HG03354 (cell line): ENCODE measurements around the gene OPRL1.
"Not testable (repeated sequence)": the region's sequence is repeated elsewhere in the genome, so short reads cannot be mapped to it uniquely, and the experiment has no call there.

Source experiments
- ATAC-seq: cut with Tn5 transposase; IDR thresholded peaks from one replicate; pipeline ENCODE4 v1.9.1; 2021; ENCODE audit warnings: mild to moderate bottlenecking; ENCODE audit not compliant: unreplicated experiment, poor library complexity, severe bottlenecking

Gene OPRL1

DNA sequence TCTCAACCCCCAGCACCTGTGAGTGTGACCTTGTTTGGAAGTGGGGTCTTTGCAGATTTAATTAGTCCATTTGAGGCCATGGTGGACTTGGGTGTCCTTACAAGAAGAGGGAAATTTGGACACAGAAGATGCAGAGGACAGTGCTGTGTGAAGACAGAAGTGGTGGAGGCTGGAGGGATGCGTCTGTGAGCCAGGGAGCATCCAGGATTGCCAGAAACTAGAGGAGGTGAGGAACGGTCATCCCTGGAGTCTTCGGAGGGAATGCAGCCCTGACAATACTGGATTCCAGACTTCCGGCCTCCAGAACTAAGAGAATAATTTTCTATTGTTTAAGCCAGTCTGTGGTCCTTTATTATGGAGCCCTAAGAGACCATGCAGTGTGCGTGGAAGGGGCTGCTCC lies 50.4 kb downstream of the OPRL1 start:
- ATAC-seq: no peak

DNA sequence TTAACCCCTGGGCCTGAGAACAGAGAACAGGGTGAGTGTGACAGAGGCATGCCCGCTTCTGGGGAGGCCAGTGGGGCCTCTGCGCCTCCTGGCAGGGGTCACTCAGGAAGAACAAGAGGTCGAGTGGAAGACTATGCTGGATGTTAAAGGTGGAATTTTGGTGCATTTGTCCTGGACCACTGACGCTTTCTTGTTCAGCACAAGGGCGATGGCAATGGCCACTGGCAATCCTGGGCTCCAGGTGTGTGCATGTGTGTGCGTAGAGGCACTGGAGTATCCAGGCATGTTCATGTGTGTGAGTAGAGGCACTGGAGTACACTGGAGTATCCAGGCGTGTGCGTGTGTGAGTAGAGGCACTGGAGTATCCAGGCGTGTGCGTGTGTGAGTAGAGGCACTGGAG lies 51.0 kb downstream of the OPRL1 start:
- ATAC-seq: no peak

DNA sequence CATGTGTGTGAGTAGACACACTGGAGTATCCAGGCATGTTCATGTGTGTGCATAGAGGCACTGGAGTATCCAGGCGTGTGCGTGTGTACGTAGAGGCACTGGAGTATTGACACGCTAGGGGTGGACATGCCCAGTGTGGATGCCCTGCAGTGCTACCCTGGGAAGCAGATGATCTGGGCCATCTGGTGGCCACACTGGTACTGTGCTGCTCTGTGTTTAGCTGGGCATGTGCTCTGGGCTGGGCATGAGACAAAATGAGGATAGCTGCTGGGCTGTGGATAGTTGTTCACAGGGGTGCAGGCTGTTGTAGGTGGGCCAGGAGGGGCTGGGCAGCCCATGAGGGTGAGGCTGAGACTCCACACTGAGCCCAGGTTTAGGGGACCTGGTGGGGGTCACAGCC lies 51.5 kb downstream of the OPRL1 start:
- ATAC-seq: no peak

DNA sequence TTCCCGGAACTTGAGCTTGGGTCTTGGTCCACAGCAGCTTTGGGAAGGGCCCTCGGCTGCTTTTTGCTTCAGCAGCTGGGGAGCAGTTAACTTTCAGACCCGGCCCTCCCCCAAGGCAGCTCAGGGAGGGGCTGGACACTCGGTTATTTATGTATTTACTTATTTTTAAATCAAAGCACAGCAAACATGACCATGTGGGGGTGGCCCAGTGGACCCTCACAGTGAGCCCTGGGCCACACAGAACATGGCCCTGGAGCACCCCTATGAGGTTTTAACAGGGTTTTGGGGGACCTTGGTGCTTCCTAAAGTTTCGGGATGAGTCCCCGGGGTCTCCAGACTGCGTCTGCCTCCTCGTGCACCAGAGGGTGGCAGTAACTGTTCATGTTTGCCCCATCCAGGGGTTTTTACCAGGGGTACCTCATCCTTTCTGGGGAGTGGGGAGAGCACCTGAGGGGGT lies 54.1 kb downstream of the OPRL1 start:
- ATAC-seq: no peak

DNA sequence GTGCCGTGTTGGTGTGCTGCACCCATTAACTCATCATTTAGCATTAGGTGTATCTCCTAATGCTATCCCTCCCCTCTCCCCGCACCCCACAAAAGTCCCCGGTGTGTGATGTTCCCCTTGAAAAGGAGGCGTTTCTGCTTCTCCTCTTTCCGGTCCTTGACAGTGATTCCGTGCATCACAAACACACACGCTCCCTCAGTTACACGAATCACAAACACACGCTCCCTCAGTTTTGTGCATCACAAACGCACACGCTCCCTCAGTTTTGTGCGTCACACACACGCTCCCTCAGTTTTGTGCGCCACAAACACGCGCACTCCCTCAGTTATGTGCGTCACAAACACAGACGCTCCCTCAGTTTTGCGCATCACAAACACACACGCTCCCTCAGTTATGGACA lies 54.9 kb downstream of the OPRL1 start:
- ATAC-seq: not testable (repeated sequence)

DNA sequence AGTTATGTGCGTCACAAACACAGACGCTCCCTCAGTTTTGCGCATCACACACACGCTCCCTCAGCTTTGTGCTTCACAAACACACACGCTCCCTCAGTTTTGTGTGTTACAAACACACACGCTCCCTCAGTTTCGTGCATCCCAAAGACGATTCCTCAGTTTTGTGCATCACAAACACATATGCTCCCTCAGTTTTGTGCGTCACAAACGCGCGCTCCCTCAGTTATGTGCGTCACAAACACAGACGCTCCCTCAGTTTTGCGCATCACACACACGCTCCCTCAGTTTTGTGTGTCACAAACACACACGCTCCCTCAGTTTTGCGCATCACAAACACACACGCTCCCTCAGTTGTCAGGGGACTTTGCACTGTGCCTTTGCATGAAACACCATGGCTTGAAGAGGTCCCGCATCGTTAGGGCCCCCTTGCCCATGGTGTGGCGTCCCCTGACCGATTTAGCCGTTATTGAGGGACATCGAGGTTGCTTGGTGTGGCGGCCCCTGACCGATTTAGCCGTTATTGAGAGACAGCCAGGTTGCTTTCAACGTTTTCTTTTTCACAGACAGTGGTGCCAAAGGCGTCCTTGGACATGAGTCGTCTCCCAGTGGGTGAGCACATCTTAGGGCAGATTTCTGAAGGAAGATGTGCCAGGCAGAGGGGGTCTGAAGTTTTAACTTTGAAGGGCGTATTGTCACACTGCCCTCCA lies 56.3 kb downstream of the OPRL1 start:
- no peak for ATAC-seq

DNA sequence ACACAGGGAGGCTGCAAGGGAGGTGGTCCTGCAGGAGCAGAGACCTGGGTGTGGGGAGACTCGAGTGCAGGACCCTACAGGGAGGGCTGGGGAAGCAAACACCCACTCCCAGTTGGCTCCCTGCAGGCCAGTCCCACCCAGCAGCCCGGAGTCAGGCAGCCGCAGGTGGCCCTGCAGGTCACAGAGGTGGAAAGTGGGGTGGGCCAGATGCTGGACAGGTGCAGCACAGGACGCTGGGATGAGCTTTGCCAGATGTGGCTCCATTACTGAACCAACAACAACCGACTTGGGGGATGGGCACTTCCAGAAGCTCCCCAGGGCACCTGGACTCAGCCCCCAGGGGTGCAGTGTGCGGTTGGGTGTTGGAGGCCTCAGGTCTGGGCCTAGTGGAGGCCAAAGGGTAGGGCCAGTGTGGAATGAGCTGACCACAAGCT lies 57.7 kb downstream of the OPRL1 start:
- ATAC-seq: no peak

DNA sequence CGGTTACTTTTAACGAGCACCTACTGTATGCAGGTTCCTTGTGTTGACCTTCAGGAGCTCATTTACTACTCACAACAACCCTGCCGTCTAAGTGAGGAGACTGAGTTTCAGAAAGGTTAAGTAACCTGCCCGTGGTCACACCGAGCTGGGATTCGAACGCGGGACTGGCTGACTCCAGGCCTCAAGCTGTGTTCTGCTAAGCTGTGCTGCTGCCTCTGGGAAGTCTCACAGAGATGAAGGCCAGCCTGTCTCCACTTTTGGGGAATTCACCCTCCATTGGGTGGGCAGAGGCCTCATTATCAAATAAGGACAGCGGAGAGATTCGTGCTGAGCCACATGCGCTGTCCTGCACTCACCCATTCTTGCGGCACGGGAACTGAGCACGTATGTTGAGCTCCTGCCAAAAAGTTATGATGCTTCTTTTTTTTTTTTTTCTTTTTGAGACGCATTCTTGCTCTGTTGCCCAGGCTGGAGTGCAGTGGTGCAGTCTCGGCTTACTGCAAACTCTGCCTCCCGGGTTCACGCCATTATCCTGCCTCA lies 58.5 kb downstream of the OPRL1 start:
- no peak for ATAC-seq

DNA sequence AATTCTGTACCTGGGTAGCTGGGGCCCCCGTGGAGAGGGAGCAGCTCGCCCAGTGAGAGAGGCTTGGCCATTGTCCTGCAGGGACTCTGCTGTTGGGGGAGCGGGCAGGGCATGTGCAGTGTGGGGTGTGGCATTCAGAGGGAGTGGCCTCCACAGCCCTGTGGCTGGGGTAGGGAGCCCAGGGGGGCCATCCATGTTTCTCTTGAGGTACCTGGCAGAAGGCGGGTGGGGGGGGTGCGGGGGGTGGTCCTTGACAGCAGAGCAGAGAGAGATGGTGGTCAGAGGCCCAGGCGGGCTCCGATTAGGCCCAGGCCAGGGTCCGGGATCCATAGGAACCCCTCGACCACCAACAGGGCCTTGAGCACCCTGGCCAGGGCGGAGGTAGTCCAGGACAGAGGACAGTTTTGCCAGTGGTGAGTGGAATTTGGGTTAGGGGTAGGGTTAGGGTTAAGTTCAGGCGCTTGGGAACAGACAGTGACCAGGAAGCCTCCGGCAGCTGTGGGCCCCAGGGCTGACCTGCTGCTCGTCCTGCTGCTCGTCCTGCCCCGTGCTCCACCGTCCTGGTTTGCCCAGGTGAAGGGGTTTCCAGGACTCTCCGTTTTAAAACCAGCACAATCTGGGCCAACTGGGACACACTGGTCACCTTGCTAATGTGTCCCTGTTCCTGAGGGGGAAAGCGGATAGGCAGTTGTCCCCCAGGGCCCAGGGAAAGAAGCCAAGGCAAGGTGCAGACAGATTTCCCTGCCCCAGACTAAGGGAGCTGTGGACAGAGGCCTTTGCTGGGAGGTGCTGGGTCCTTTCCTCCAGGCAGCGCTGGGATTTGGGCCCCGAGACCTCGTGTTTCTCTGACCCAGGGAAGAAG lies 59.5 kb downstream of the OPRL1 start:
- no peak for ATAC-seq

DNA sequence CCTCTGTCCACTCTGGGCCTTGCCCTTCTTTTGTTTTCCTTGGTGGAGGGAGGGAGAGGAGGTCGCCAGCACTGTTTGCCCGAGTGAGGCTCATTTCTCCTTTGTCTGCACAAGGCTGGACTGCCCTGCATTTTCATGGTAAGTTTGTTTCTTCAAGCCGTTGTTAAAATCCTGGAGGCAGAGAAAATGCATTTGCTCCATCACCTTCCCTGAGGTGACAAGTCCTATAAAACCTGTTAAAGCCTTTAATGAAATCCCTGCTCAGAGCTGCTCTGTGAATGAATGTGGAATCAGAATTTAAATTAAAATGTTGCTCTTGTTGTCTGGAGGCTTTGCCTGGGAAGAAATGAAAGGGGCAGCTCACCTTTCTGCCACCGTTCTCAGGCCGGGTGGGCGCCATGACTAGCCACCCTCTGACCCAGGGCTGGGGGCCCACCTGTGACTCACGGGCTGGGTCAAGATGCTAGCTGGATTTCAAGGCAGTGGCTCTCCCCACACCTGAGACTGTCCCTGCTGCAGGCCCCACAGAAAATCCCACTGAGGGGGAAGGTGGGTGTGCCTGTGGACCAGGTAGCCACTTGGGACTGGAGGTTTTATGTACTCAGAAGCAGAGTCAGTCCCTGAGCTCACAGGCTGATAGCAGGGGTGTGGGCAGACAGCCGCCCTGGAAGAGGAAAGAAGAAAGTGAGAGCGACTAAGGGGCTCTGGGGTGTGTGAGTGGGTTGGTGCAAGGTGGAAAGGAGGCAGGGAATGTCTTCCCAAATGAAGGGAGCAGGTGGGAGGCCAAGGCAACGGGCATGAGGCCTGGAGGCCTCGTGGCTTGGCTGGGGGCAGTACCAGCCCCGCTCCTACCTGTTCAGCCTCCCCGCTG lies 60.4 kb downstream of the OPRL1 start:
- no peak for ATAC-seq

DNA sequence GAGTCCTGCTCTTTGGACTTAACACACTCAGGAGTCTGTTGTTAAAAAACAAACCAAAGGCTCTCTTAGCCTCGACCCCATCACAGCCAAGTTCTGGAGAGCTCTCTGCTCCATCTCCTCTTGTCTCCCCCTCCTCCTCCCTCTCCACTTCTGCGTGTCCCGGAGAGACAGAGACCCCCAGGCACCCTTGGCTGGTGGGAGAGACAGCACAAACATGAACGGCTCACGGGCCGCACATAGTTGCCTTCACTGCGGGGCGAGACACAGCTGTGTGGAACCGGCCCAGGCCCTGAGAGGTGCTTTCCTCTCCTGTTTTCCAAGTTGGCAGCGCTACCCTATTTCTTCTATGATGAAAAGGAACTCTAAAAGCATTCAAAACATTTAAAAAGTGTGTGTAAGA lies 61.1 kb downstream of the OPRL1 start:
- no peak for ATAC-seq

DNA sequence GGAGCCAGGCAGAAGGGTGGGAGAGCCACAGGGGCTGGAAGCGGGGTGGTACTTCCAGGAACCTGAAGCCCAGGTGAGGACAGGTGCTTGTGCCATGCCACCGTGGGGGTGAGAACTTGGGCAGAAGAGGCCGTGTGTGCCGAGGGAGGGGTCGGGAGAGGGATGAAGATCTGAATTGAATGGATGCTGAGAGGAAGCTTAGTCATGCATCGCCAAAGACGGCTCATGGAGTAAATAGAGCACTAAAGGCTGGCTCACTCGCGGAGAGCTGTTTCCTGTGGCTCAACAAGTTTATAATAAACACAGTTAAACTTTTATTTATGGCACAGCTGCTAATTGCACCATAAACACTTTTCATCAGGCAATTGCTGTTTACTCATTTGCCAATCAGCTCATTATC lies 62.7 kb downstream of the OPRL1 start:
- ATAC-seq: no peak

DNA sequence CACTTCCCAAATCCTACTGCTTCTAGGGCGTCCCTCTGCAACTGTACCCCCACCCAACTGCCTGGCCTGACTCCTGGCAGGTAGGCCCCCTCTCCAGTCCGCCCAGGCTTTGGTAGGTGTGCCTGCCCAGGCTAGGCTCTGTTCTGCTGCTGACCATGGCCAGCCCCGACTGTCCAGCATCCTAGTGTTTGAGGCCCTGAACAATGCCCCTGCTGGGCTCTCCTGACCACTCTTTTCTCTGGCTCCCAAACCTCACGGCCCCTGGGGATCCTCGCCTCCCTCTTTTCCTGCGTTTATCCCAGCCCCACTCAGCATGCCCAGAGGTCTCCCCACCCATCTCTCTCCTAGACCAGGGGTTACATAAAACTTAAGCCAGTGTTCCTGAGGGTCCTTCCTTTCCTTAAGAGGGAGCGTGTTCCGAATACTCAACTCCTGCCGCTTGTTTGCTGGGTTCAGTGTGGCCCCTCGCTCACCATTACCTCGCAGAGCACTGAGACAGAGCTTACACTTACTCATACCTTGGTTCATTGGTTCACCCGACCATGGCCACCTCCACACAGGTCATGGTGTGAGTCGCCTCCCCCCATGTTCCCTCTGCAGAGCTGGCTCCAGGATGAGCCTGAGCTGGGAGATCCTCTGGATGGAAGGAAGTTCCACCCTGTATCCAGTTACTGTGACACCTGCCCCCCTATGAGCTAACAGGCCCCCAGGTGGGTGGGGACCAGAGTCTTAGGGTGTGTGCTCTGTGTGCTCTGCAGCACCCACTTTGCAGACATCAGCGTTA lies 63.3 kb downstream of the OPRL1 start:
- ATAC-seq: no peak

DNA sequence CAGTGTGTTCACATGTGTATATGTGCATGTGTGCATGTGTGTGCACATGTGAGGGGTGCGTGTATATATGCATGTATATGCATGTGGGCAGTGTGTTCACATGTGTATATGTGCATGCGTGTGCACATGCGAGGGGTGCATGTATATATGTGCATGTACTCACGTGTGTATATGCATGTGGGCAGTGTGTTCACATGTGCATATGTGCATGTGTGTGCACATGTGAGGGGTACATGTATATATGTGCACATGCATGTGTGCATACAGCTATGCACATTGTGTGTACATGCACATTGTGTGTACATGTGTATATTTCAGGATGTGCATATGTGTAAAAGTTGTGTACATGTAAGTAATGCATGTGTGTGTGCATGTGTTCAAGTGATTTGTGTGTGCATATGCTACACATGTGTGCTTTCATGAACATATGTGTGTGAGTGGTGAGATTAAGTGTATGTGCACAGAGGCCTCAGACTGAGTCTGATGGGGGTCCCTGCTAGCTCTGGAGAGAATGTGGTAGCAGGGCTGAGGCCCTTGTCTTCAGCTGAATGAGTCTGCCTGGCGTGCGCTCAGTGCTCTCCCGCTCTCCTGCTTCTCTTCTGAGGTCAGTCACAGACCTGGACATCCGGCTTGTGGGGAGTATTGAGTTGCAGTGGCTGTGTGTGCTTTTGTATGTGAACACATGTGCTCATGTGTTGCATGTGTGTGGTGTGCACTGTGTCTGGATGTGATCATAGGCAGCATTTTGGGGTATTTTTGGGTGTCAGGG lies 64.4 kb downstream of the OPRL1 start:
- ATAC-seq: no peak

DNA sequence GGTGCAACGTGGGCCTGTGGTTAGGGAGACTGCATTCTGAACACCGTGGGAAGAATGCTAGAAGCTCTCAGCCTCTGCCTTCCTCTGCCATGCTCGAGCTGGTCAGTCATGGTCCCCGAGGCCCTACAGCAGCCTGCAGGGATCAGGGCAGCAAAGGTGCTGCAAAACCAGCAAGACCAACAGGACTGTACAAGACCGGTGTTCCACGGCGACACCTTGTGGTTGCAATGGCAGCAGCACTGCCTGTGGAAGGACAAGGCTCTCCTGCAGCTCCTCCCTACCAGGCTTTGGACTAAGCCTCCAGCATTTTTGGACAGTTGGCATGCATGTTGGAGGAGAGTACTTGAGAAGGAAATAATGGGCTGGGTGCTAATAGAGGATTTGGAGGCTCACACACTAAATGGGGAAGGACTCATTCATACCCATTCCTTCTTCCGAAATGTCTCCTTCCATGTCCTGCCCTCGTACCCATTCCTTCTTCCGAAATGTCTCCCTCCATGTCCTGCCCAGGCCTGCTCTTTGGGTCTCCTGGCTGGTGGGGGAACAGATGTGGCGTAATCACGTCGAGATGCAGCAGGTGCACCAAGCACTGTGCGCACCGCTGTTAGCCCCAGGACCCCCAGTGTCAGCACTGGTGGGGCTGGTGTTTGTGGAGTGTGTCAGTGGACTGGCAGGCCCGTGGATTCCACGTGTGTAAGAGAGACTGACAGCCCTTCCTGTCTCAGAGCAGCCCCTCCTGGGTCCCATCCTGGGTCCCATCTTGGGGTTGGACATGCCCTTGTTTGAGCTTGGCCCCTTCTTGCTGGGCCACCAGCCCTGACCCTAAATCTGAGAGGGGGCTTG lies 65.8 kb downstream of the OPRL1 start:
- ATAC-seq: no peak

DNA sequence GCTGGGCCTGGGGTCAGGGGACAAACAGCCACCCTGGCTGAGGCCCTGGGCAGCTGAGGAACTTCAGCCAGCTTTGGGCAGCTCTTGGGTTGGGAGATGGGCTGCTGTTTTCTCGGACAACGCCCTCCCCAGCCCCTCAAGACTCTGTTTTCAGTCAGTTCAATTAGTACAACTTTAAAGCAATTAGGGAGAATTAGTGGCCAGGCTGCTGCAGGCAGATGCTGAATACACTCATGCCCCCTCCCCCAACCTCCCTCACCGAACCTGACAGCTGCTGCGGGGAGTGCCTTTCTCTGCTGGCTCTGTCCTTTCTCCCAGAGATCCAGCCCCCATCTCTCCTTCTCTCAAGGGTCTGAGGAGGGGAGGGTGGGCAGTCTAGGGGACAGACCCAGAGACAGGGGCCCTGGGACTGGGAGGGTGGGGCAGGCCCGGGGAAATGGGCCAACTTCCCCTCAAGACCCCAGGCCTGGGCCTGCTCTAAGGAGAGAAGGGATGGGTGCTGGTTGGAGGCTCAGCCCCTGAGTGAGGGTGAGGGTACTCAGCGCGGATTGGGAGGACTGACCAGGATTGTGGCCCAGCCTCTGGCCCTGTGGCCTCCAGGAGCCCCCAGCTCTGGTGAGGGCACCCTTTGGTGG lies 66.5 kb downstream of the OPRL1 start:
- no peak for ATAC-seq

DNA sequence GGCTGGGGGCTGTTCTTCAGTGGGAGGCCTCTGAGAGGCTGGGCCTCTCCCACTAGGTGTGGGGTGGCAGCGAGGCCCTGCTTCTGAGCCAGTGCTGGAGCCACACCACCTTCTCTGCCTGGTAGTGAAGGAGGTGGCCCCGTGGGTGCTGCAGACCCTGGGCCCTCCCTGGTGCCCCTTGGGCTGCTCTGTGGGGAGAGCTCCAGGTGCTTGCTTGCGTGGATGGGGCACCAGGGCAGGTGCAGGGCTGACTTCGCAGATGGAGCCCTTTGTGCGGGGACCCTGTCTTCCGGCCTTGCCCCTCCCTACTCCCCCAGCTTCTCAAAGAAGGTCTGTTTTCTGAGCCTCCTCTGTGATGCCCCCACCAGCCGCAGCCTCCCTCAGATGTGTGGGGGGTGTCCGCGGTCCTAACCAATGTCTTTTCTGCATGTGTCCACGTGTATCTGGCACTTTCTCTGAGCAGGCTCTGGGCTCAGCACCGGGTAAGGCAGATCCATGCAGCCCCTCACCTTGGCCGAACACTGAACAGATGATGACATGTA lies 67.1 kb downstream of the OPRL1 start:
- no peak for ATAC-seq
